BE2C (cell line): ENCODE results near the gene TAF9.
A peak's percentile ranks its signal among the peaks of the same experiment; 100 is the strongest.
"Not testable (repeated sequence)": the region's sequence is repeated elsewhere in the genome, so short reads cannot be mapped to it uniquely, and the experiment has no call there.

ENCODE experiments used
- DNase-seq: peaks from one replicate; pipeline ENCODE4 v3.0.0-alpha.2; 2020
- H3K27me3 ChIP-seq: fragments of 250-450 bp; sonication (Bioruptor Pico); 2 replicates; pipeline ENCODE4 v1.5.1; 2020; ENCODE audit warnings: mild to moderate bottlenecking
- H3K36me3 ChIP-seq: fragments of 250-450 bp; sonication (Bioruptor Pico); 2 replicates; pipeline ENCODE4 v1.5.1; 2020; ENCODE audit warnings: mild to moderate bottlenecking
- H3K4me1 ChIP-seq: fragments of 250-450 bp; sonication (Bioruptor Pico); 2 replicates; pipeline ENCODE4 v1.5.1; 2020
- H3K4me3 ChIP-seq: 2 replicates; pipeline ENCODE4 v1.5.1; 2011; ENCODE audit warnings: low read depth, low read length
- H3K9me3 ChIP-seq: fragments of 250-450 bp; sonication (Bioruptor Pico); 2 replicates; pipeline ENCODE4 v1.5.1; 2020
- TF ChIP-seq, protein P1 (sequence below): IDR thresholded peaks from 2 replicates; pipeline ENCODE4 v1.5.1; 2012; ENCODE audit warnings: mild to moderate bottlenecking, low read depth, low read length

Gene TAF9

DNA sequence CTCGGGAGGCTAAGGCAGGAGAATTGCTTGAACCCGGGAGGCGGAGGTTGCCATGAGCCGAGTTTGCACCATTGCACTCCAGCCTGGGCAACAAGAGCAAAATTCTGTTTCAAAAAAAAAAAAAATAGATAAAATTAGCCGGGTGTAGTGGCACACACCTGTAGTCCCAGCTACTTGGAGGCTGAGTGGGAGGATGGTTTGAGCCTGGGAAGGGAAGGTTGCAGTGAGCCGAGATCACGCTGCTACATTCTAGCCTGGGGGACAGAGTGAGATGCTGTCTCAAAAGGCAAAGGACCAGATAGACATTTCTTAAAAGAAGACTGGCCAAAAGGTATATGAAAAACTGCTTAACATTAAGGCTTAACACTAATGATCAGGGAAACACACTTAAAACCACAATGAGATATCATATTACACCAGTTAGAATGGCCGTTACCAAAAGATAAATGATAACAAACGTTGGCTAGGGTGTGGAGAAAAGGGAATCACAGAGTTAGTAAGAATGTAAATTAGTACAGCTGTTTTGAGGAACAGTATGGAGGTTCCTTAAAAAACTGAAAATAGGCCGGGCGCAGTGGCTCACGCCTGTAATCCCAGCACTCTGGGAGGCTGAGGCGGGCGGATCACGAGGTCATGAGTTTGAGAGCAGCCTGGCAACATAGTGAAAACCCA lies 35.5 kb upstream of the TAF9 start:
- Histone ChIP-seq H3K27me3 (no peaks in the 10 kb centered on the region), H3K4me1 (no peaks in the 10 kb centered on the region), H3K4me3 (no peak overlapping the region), H3K36me3 (peaks cover 10% of the 10 kb centered on the region), H3K9me3 (no peaks in the 10 kb centered on the region)
- DNase-seq: no peak
- TF ChIP-seq, protein P1, sequence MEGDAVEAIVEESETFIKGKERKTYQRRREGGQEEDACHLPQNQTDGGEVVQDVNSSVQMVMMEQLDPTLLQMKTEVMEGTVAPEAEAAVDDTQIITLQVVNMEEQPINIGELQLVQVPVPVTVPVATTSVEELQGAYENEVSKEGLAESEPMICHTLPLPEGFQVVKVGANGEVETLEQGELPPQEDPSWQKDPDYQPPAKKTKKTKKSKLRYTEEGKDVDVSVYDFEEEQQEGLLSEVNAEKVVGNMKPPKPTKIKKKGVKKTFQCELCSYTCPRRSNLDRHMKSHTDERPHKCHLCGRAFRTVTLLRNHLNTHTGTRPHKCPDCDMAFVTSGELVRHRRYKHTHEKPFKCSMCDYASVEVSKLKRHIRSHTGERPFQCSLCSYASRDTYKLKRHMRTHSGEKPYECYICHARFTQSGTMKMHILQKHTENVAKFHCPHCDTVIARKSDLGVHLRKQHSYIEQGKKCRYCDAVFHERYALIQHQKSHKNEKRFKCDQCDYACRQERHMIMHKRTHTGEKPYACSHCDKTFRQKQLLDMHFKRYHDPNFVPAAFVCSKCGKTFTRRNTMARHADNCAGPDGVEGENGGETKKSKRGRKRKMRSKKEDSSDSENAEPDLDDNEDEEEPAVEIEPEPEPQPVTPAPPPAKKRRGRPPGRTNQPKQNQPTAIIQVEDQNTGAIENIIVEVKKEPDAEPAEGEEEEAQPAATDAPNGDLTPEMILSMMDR: no peak

DNA sequence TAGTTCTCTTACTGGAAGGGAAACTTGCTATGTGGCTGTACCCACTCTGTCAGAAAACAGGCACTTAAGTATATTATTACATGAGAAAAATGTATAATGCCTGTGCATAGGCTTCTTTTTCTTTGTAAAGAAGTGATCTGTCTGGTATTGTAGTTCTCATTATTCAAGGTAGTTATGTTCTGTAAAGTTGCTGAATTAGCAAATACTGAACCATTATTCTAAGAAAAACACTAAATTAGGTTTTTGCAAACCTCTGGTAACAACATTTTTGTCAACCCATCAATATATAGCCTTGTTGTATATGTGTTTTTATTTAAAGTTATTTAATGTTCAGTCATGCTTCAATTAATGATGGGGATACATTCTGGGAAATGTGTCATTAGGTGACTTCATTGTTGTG lies 9.1 kb upstream of the TAF9 start:
- Histone ChIP-seq H3K36me3 (peaks cover 34% of the 10 kb centered on the region), H3K4me3 (no peak overlapping the region)

DNA sequence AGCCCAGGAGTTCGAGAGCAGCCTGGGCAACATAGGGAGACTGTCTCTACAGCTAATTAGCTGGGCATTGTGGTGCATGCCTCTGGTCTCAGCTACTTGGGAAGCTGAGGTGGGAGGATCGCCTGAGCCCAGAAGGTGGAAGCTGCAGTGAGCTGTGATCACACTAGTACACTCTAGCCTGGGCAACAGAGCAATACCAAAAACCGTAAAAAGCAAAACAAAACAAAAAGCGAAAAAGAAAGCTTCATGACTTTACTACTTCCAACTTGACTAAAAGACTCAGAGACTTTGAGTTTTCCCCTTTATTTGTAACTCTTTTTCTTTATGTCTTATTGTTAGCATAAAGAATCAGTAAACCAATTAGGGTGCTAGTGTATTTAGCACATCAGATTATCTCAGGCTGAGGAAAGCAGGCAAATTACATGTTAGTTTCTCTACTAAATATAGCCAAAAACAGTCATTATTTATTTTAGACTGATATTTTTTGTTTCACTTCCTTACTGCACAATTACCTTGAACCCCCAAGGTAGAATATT lies 5.7 kb upstream of the TAF9 start:
- no peaks in the 10 kb centered on the region for H3K27me3 ChIP-seq
- TF ChIP-seq, protein P1: no peak
- peaks cover 2% of the 10 kb centered on the region; the same call in 1 of the 2 replicates for H3K4me1 ChIP-seq
- DNase-seq: no peak
- no peak overlapping the region for H3K4me3 ChIP-seq
- H3K9me3 ChIP-seq: no peaks in the 10 kb centered on the region
- peaks cover 21% of the 10 kb centered on the region for H3K36me3 ChIP-seq

More for the DNA sequence above, 9.1 kb upstream of the TAF9 start:
- H3K9me3 ChIP-seq: no peaks in the 10 kb centered on the region
- no peaks in the 10 kb centered on the region for H3K4me1 ChIP-seq
- no peaks in the 10 kb centered on the region for H3K27me3 ChIP-seq
- TF ChIP-seq, protein P1: no peak
- DNase-seq: no peak

DNA sequence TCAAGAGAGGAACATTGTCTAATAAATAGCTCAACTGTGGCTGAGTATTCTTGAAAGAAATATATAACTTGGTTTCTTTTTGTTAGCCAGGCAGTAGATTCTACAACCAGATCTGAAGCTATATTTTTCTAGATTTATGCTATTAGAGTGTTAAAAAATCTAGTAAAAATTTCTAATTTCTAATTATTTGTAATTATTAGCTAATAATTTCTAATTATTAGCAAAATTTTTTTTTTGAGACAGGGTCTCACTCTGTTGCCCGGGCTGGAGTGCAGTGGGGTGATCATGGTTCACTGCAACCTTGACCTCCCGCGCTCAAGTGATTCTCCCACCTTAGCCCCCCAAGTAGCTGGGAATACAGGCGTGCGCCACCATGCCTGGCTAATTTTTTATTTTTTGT lies 3.1 kb upstream of the TAF9 start:
- Histone ChIP-seq H3K27me3 (no peaks in the 10 kb centered on the region), H3K4me1 (peaks cover 2% of the 10 kb centered on the region; the same call in 1 of the 2 replicates), H3K4me3 (no peak overlapping the region), H3K9me3 (no peaks in the 10 kb centered on the region), H3K36me3 (peaks cover 16% of the 10 kb centered on the region)
- DNase-seq: no peak
- TF ChIP-seq, protein P1: no peak

DNA sequence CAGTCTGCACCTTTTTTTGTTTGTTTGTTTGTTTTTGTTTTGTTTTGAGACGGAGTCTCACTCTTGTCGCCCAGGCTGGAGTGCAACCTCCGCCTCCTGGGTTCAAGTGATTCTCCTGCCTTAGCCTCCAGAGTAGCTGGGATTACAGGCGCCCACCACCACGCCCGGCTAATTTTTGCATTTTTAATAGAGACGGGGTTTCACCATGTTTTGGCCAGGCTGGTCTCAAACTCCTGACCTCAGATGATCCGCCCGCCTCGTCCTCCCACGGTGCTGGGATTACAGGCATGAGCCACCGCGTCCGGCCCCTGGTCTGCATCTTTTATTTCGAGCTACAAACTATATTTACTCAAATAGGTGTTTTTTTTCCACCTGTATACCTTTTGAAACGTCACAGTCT lies 1.0 kb upstream of the TAF9 start:
- not testable (repeated sequence) for H3K4me1 ChIP-seq, H3K27me3 ChIP-seq, H3K9me3 ChIP-seq, DNase-seq
- Histone ChIP-seq H3K4me3 (peak overlapping the region; percentile 86), H3K36me3 (peaks cover 26% of the 10 kb centered on the region)

DNA sequence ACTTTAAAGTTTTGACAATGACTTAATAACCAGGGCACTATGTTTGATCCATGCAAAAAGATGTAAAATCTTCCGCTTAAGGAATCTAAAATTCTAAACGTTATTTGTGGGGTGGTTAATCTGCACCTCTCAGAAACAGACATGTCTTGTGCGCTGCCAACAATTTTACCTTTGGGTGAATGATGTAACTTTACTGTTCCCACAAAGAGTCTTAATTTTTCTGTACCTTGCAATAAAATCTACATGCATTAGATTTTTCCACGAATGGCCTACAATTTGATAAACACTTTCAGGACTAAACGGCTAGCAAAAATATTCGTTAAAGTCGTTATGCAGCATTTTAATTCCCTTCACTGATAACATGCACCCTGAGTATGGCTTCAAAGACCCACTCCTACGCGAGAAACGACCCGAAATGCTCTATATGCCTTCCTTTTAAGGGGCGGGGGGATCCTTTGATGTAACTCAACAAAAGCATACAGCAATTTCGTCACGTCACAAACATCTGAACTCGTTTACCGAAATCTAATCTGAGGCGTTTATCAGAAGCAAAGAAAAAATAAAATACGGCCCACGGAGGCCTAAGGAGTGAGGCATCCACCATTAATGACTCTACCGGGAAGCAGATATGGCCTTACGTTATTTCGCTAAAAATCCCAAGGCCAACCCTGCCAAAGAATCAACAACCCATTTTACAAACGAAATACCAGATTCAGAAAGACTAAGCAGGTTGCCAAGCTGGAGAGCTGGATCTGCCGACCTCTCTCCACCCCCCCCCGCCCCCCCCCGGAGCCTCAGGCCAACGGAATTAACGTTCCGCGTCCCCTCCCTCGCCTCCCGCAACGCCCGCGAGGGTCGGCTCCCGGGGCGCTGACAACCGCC lies 621 bp downstream of the TAF9 start:
- Histone ChIP-seq H3K36me3 (peaks cover 27% of the 10 kb centered on the region), H3K4me1 (peaks cover 2% of the 10 kb centered on the region; the same call in 1 of the 2 replicates), H3K4me3 (peak overlapping the region; percentile 86), H3K27me3 (no peaks in the 10 kb centered on the region), H3K9me3 (no peaks in the 10 kb centered on the region)
- TF ChIP-seq, protein P1: no peak
- DNase-seq: no peak
